Measurements from ENCODE around the gene INF2.

INF2 gene

GRCh38 chr14:104677512-104678332 is 11.7 kb upstream of the INF2 start:
- DNase-seq, result peak; percentile 89

GRCh38 chr14:104678346-104678745 is 11.1 kb upstream of the INF2 start:
- peak; percentile 41 for DNase-seq

- DNase-seq, result no peak
Measured at GRCh38 chr14:104678901-104679705, 10.3 kb upstream of the INF2 start.

GRCh38 chr14:104680056-104680805 is 9.2 kb upstream of the INF2 start:
- DNase-seq, result no peak

- DNase-seq, result peak; percentile 13
Measured at GRCh38 chr14:104680806-104681688, 8.4 kb upstream of the INF2 start.

- DNase-seq, result no peak
Measured at GRCh38 chr14:104681689-104682074, 7.7 kb upstream of the INF2 start.

GRCh38 chr14:104682107-104682593 is 7.3 kb upstream of the INF2 start:
- no peak for DNase-seq

GRCh38 chr14:104683653-104684448 is 5.6 kb upstream of the INF2 start:
- DNase-seq, result no peak

GRCh38 chr14:104684449-104684821 is 5.0 kb upstream of the INF2 start:
- no peak for DNase-seq

- DNase-seq, result no peak
Measured at GRCh38 chr14:104685216-104685997, 4.0 kb upstream of the INF2 start.

GRCh38 chr14:104685998-104686610 is 3.3 kb upstream of the INF2 start:
- DNase-seq, result no peak

GRCh38 chr14:104686624-104687517 is 2.5 kb upstream of the INF2 start:
- DNase-seq, result no peak

GRCh38 chr14:104687601-104688504 is 1.6 kb upstream of the INF2 start:
- DNase-seq, result no peak

- DNase-seq, result no peak
Measured at GRCh38 chr14:104688505-104689108, 811 bp upstream of the INF2 start.

- DNase-seq, result no peak
Measured at GRCh38 chr14:104689881-104690711, 678 bp downstream of the INF2 start.

GRCh38 chr14:104690861-104691455 is 1.5 kb downstream of the INF2 start:
- no peak for DNase-seq
